HG02938 (cell line): ENCODE measurements around the gene NPAS3.

Experiments
- ATAC-seq: cut with Tn5 transposase; IDR thresholded peaks from one replicate; pipeline ENCODE4 v1.9.1; 2021; ENCODE audit warnings: mild to moderate bottlenecking, moderate library complexity; ENCODE audit not compliant: unreplicated experiment

The NPAS3 gene

GRCh38 chr14:33655421-33655820 lies 716.7 kb downstream of the NPAS3 start:
- ATAC-seq, result no peak

- ATAC-seq, result no peak
Observed at GRCh38 chr14:33657476-33657875, 718.8 kb downstream of the NPAS3 start.

GRCh38 chr14:33660248-33660647 lies 721.6 kb downstream of the NPAS3 start:
- no peak for ATAC-seq

- no peak for ATAC-seq
Observed at GRCh38 chr14:33661101-33661500, 722.4 kb downstream of the NPAS3 start.

GRCh38 chr14:33668066-33668465 lies 729.4 kb downstream of the NPAS3 start:
- ATAC-seq, result no peak

GRCh38 chr14:33669111-33669510 lies 730.4 kb downstream of the NPAS3 start:
- no peak for ATAC-seq

- no peak for ATAC-seq
Observed at GRCh38 chr14:33670235-33670634, 731.6 kb downstream of the NPAS3 start.

GRCh38 chr14:33671556-33671955 lies 732.9 kb downstream of the NPAS3 start:
- ATAC-seq, result no peak

- no peak for ATAC-seq
Observed at GRCh38 chr14:33674927-33675326, 736.2 kb downstream of the NPAS3 start.

- no peak for ATAC-seq
Observed at GRCh38 chr14:33675415-33676130, 736.9 kb downstream of the NPAS3 start.

GRCh38 chr14:33676135-33676566 lies 737.5 kb downstream of the NPAS3 start:
- ATAC-seq, result no peak

- ATAC-seq, result no peak
Observed at GRCh38 chr14:33676891-33677290, 738.2 kb downstream of the NPAS3 start.

GRCh38 chr14:33678005-33678404 lies 739.3 kb downstream of the NPAS3 start:
- no peak for ATAC-seq

GRCh38 chr14:33679025-33679424 lies 740.3 kb downstream of the NPAS3 start:
- ATAC-seq, result no peak

GRCh38 chr14:33679461-33680225 lies 741.0 kb downstream of the NPAS3 start:
- no peak for ATAC-seq

- ATAC-seq, result no peak
Observed at GRCh38 chr14:33680873-33681272, 742.2 kb downstream of the NPAS3 start.

- no peak for ATAC-seq
Observed at GRCh38 chr14:33682760-33683159, 744.1 kb downstream of the NPAS3 start.

GRCh38 chr14:33685026-33685425 lies 746.3 kb downstream of the NPAS3 start:
- ATAC-seq, result no peak

- ATAC-seq, result no peak
Observed at GRCh38 chr14:33685698-33686097, 747.0 kb downstream of the NPAS3 start.

- no peak for ATAC-seq
Observed at GRCh38 chr14:33686218-33686617, 747.5 kb downstream of the NPAS3 start.

- ATAC-seq, result no peak
Observed at GRCh38 chr14:33686856-33687255, 748.2 kb downstream of the NPAS3 start.

- ATAC-seq, result no peak
Observed at GRCh38 chr14:33689680-33690079, 751.0 kb downstream of the NPAS3 start.
